ENCODE data around the gene LSM4.

- no peak for TF ChIP-seq EP300 (IDR thresholded peaks at IDR 0.05; ENCODE audit: borderline replicate concordance)
- no peak for TF ChIP-seq CEBPB (IDR thresholded peaks at IDR 0.05)
- no peak for TF ChIP-seq YY1 (IDR thresholded peaks at IDR 0.05; ENCODE audit: low read depth)
- TF ChIP-seq REST (IDR thresholded peaks at IDR 0.05; ENCODE audit: low read depth): no peak
- no peak for TF ChIP-seq RAD21 (IDR thresholded peaks at IDR 0.05; ENCODE audit: low read depth)
- no peak for TF ChIP-seq FOXM1 (IDR thresholded peaks at IDR 0.05; ENCODE audit: borderline replicate concordance, low read depth)
- no peak for TF ChIP-seq CREB1 (IDR thresholded peaks at IDR 0.05; ENCODE audit: low read depth)
These were observed 43.7 kb downstream of the LSM4 start for GRCh38 chr19:18279266-18279515.
